NT2/D1 (cell line): ENCODE data around the gene PINK1.

Experiments
- SUZ12 ChIP-seq: IDR thresholded peaks from 2 replicates; pipeline ENCODE4 v1.6.1; 2011; ENCODE audit not compliant: insufficient read length, insufficient read depth; ENCODE audit errors: extremely low read depth
- YY1 ChIP-seq: IDR thresholded peaks from 2 replicates; pipeline ENCODE4 v1.6.1; 2011; ENCODE audit not compliant: insufficient read length, insufficient read depth

DNA sequence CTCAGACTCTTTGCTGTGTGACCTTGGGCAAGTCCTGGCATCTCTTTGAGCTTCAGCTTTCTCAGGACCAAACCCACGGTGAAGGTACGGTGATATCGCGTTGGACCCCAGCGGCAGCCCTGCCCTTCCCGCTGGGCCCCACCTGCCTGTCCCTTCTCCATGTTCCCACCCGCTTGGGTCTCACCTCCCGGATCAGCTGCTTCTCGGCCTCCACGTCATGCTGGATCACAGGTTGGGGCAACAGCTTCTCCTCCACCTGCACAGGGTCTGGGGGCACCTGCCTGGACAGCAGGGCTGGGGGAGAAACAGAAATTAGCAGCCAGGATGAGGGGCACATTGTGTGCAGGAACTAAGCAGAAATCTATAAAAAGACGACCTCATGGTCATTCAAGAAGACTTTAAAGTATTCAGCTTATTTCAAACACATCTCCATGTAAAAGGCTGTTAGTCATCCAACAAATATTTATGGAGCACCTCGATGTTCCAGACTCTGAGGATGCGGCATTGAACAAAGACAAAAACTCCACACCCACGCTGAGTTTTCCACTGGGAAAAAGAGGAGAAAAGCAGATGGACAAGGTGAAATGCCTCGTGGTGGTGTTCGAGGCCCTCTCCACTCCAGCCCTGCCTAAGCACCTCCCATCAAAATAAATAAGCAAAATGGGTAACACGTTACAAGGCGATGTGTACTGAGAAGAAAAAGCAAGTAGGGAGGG is 65.1 kb downstream of the PINK1 start:
- TF ChIP-seq SUZ12 (no peak), YY1 (no peak)
